HepG2 (cell line): Measurements from ENCODE around the gene CPM. TPM values are rescaled to one million over a fixed set of nuclear protein-coding genes. Genes with fewer than 3 reads are reported as not detected.

Experiments
- ARID5B ChIP-seq: IDR thresholded peaks from 2 replicates; pipeline ENCODE4 v1.4.0; 2020; ENCODE audit warnings: mild to moderate bottlenecking, missing genetic modification reagents
- CBX5 ChIP-seq: sonication (generic); formaldehyde crosslinking; IDR thresholded peaks from 2 replicates; pipeline ENCODE4 v1.4.0; 2020; ENCODE audit warnings: missing genetic modification reagents, borderline replicate concordance
- CEBPZ ChIP-seq: IDR thresholded peaks from 2 replicates; pipeline ENCODE4 v1.6.1; 2012; ENCODE audit warnings: low read length, improper control_type of control experiment
- RBFOX2 ChIP-seq: fragments of 200-400 bp; formaldehyde crosslinking; IDR thresholded peaks from 2 replicates; pipeline ENCODE4 v1.6.1; 2017; ENCODE audit warnings: low read depth, mild to moderate bottlenecking, low read length
- SNAPC2 ChIP-seq: sonication (generic); formaldehyde crosslinking; IDR thresholded peaks from 2 replicates; pipeline ENCODE4 v1.8.1; 2022; ENCODE audit warnings: mild to moderate bottlenecking, missing genetic modification reagents
- TFE3 ChIP-seq: IDR thresholded peaks from 2 replicates; pipeline ENCODE4 v1.6.1; 2016
- TP53 ChIP-seq: sonication (generic); formaldehyde crosslinking; conservative IDR thresholded peaks from 2 replicates; pipeline ENCODE4 v1.4.0; 2020; ENCODE audit warnings: missing genetic modification reagents
- ZHX1 ChIP-seq: sonication (generic); formaldehyde crosslinking; IDR thresholded peaks from 2 replicates; pipeline ENCODE4 v1.8.1; 2022; ENCODE audit warnings: low read depth, mild to moderate bottlenecking, missing genetic modification reagents
- ZMAT5 ChIP-seq: sonication (generic); formaldehyde crosslinking; IDR thresholded peaks from 2 replicates; pipeline ENCODE4 v1.5.0; 2020; ENCODE audit warnings: mild to moderate bottlenecking, low read depth, missing genetic modification reagents, borderline replicate concordance
- ZNF121 ChIP-seq: sonication (generic); formaldehyde crosslinking; IDR thresholded peaks from 2 replicates; pipeline ENCODE4 v1.5.0; 2020; ENCODE audit warnings: mild to moderate bottlenecking, missing genetic modification reagents
- ZNF362 ChIP-seq: sonication (generic); formaldehyde crosslinking; IDR thresholded peaks from 2 replicates; pipeline ENCODE4 v1.4.0; 2020; ENCODE audit warnings: missing genetic modification reagents, mild to moderate bottlenecking, borderline replicate concordance
- ZNF747 ChIP-seq: sonication (generic); formaldehyde crosslinking; IDR thresholded peaks from 2 replicates; pipeline ENCODE4 v1.8.1; 2023; ENCODE audit warnings: missing genetic modification reagents, mild to moderate bottlenecking, borderline replicate concordance
- ZSCAN25 ChIP-seq: sonication (generic); formaldehyde crosslinking; IDR thresholded peaks from 2 replicates; pipeline ENCODE4 v1.8.0; 2022; ENCODE audit warnings: mild to moderate bottlenecking, missing genetic modification reagents
- polyA plus RNA-seq, 8 experiments: library from polyadenylated mRNA; depleted of rRNA in 3 of 8; stranded (reverse) in 7 of 8; unstranded in 1 of 8; fragments of >200 nt; fragmentation: Illumina TruSeq in 4 of 8; extraction: Trizol in 4 of 8; gene quantifications; 2 replicates each; pipeline versions ENCODE4 v1.2.1 to v1.2.3, GENCODE V29; 2011 to 2016; ENCODE audit warnings: low read depth in 4 of 8, missing spikeins in 1 of 8, mixed read lengths in 1 of 8; ENCODE audit not compliant: insufficient read depth in 1 of 8
- total RNA-seq, 5 experiments: library from RNA; depleted of rRNA; stranded (reverse); fragments of >200 nt; fragmentation: Illumina TruSeq; extraction: Trizol; gene quantifications; 2 replicates each; pipeline ENCODE4 v1.2.3, GENCODE V29; 2016; ENCODE audit warnings: low read depth in 1 of 5

The CPM gene
- total and polyA plus RNA-seq, 2 of the 13 experiments (the other 11 are each of a cell fraction or from before 2014, with no cell fraction given): not detected

- no peak; the same call in 1 of the 2 replicates for TF ChIP-seq TP53 (CRISPR knock-in tag)
- peak; percentile 88 for TF ChIP-seq ZNF747 (CRISPR knock-in tag)
- TF ChIP-seq CEBPZ: no peak
- no peak; the same call in 1 of the 2 replicates for TF ChIP-seq TFE3 (CRISPR knock-in tag)
- no peak for TF ChIP-seq SNAPC2 (CRISPR knock-in tag)
- TF ChIP-seq ZMAT5: no peak
- no peak for TF ChIP-seq ZNF121 (CRISPR knock-in tag)
- peak; percentile 99 for TF ChIP-seq RBFOX2
- peak; percentile 17; the same call in 1 of the 2 replicates for TF ChIP-seq ZNF362 (CRISPR knock-in tag)
- TF ChIP-seq ARID5B: peak; percentile 68
- TF ChIP-seq CBX5 (CRISPR knock-in tag): no peak; the same call in 1 of the 2 replicates
- peak; percentile 85 for TF ChIP-seq ZHX1
- no peak for TF ChIP-seq ZSCAN25 (CRISPR knock-in tag)
Observed at GRCh38 chr12:68807576-68808387, 125.2 kb downstream of the CPM start, which contains the start of gene MDM2 (continued).
